ENCODE data around the gene RELL2. TPM values are rescaled to one million over a fixed set of nuclear protein-coding genes. Genes with fewer than 3 reads are reported as not detected.

The RELL2 gene
- total RNA-seq, 3 donors from 2014 or later (not counting 1 experiment from before 2014, with no cell fraction given), result 5.7 to 6.6 (median 6.1) TPM

DNA sequence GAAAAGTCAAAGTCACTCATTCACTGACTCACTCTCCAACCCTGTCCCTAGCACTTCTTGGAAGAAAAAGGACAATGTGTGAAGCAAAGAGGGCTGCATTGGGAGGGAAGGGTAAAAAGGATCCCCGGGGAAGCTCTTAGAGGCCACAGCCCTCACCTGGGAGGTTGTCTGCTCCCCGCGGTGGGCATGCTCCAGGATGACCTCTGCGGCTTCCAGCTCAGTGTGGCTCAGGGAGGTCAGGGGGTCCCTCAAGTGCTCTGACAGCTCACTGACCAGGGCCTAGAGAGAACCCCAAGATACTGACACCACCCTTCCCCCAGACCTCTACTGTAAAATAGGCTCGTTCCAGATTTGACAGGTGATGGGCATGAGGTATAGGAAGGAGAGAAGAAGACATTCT is 10.4 kb downstream of the RELL2 start:
- Mint-ChIP-seq H3K4me3 (no peak overlapping the region), H3K27ac (no peak overlapping the region), H3K4me1 (peaks cover 32 to 45% of the 10 kb centered on the region in 2 donors), H3K36me3 (peaks cover 9% of the 10 kb centered on the region), H3K9me3 (no peaks in the 10 kb centered on the region), H3K27me3 (ENCODE audit: low read depth in 2 of 2) (no peaks in the 10 kb centered on the region)
- intact Hi-C loops (cut with micrococcal nuclease), result no loop called here
- peaks cover 18% of the 10 kb centered on the region for H3K4me1 ChIP-seq (ENCODE audit: control insufficient read depth, insufficient read depth, low read length)
- no peaks in the 10 kb centered on the region for H3K9me3 ChIP-seq (ENCODE audit: control insufficient read depth, insufficient read depth, low read length)
- no peaks in the 10 kb centered on the region for H3K27me3 ChIP-seq (ENCODE audit: control insufficient read depth, insufficient read depth, low read length)
- no peak for ATAC-seq
- H3K4me3 ChIP-seq (ENCODE audit: low read length), result no peak overlapping the region
- no peak for DNase-seq
- no peak overlapping the region for H3K27ac ChIP-seq (ENCODE audit: low read length)
- 96% methylated on average over 4 of the region's 5 CpGs for WGBS (ENCODE audit: insufficient coverage)
- no peak for TF ChIP-seq CTCF (IDR thresholded peaks at IDR 0.05)
- peaks cover 26% of the 10 kb centered on the region for H3K36me3 ChIP-seq (ENCODE audit: control insufficient read depth, insufficient read depth, low read length)

GRCh38 chr5:141647851-141648250 is 11.1 kb downstream of the RELL2 start:
- no peak overlapping the region for H3K27ac ChIP-seq (ENCODE audit: low read length)
- H3K27me3 ChIP-seq (ENCODE audit: control insufficient read depth, insufficient read depth, low read length), result no peaks in the 10 kb centered on the region
- Mint-ChIP-seq H3K4me1 (peaks cover 34 to 49% of the 10 kb centered on the region in 2 donors), H3K36me3 (peaks cover 9% of the 10 kb centered on the region), H3K9me3 (no peaks in the 10 kb centered on the region), H3K4me3 (no peak overlapping the region), H3K27me3 (ENCODE audit: low read depth in 2 of 2) (no peaks in the 10 kb centered on the region), H3K27ac (no peak overlapping the region)
- intact Hi-C loops (cut with micrococcal nuclease), result no loop called here
- no peak overlapping the region for H3K4me3 ChIP-seq (ENCODE audit: low read length)
- 93% methylated on average over 3 of the region's 3 CpGs for WGBS (ENCODE audit: insufficient coverage)
- peaks cover 23% of the 10 kb centered on the region for H3K36me3 ChIP-seq (ENCODE audit: control insufficient read depth, insufficient read depth, low read length)
- ATAC-seq (no peak), DNase-seq (no peak)
- H3K4me1 ChIP-seq (ENCODE audit: control insufficient read depth, insufficient read depth, low read length), result peaks cover 18% of the 10 kb centered on the region
- no peak for TF ChIP-seq CTCF (IDR thresholded peaks at IDR 0.05)
- H3K9me3 ChIP-seq (ENCODE audit: control insufficient read depth, insufficient read depth, low read length), result no peaks in the 10 kb centered on the region

DNA sequence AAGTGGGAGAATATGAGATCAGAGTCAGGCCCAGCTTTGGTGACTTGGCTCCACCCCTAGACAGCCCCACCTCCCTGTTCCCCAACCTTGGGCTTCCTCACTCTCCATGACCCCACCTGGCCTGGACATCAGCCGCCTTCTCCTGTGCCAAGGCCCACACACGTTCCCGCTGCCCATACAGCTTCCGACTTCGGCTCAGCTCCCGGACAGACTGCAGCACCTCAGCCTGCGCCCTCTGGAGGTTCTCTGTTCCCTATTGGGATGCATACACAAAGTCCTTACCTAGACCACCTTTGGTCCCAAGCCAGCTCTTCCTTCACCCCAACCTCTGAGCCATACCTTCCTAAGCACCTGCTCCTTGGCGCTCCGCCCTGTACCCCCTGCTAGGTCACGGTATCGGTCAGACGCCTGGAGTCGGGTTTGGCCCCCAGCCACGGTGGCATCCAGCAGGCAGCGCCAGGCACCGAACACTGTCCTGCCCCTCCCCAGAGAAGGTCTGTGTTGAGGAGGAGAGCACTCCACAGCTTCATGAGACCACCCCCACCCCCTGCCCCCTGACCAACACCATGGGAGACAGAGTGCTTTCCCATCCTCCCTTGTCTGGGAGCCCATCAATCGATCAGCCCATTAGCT is 12.4 kb downstream of the RELL2 start:
- Histone ChIP-seq H3K27ac (ENCODE audit: low read length) (no peak overlapping the region), H3K4me3 (ENCODE audit: low read length) (no peak overlapping the region), H3K9me3 (ENCODE audit: control insufficient read depth, insufficient read depth, low read length) (no peaks in the 10 kb centered on the region), H3K27me3 (ENCODE audit: control insufficient read depth, insufficient read depth, low read length) (no peaks in the 10 kb centered on the region), H3K36me3 (ENCODE audit: control insufficient read depth, insufficient read depth, low read length) (peaks cover 17% of the 10 kb centered on the region), H3K4me1 (ENCODE audit: control insufficient read depth, insufficient read depth, low read length) (peaks cover 18% of the 10 kb centered on the region)
- no peak for DNase-seq
- no peak overlapping the region for H3K4me3 Mint-ChIP-seq
- H3K27me3 Mint-ChIP-seq (ENCODE audit: low read depth in 2 of 2), result no peaks in the 10 kb centered on the region
- H3K4me1 Mint-ChIP-seq, result peaks cover 34 to 49% of the 10 kb centered on the region in 2 donors
- 98% methylated on average over 17 of the region's 17 CpGs for WGBS (ENCODE audit: insufficient coverage)
- H3K36me3 Mint-ChIP-seq, result peaks cover 9% of the 10 kb centered on the region
- ATAC-seq, result no peak
- no peak for TF ChIP-seq CTCF (IDR thresholded peaks at IDR 0.05)
- H3K27ac Mint-ChIP-seq, result peak overlapping the region in 1 of 2 donors; percentile 95
- intact Hi-C loops (cut with micrococcal nuclease), result no loop called here
- H3K9me3 Mint-ChIP-seq, result no peaks in the 10 kb centered on the region

DNA sequence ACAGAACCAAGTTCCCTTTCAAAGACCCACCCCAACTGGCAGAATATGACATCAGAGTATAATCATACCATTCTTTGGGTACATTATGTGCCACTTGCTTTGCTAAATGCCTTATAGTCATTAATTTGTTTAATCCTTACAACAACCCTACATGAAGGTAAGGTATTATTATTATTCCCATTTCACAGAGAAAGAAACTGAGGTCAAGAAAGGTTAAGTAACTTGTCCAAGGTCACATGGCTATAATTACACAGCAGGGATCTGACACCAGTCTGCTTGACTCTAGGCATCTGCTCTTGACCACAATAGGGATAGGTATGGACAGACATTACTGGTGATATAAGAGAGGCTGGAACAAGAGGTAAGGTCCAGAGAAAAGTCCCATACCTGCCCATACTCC is 13.2 kb downstream of the RELL2 start:
- peaks cover 18% of the 10 kb centered on the region for H3K4me1 ChIP-seq (ENCODE audit: control insufficient read depth, insufficient read depth, low read length)
- no peak for DNase-seq
- no peaks in the 10 kb centered on the region for H3K27me3 ChIP-seq (ENCODE audit: control insufficient read depth, insufficient read depth, low read length)
- Mint-ChIP-seq H3K4me1 (peaks cover 34 to 45% of the 10 kb centered on the region in 2 donors), H3K27me3 (ENCODE audit: low read depth in 2 of 2) (no peaks in the 10 kb centered on the region), H3K4me3 (peak overlapping the region; percentile 86), H3K9me3 (no peaks in the 10 kb centered on the region), H3K36me3 (peaks cover 5% of the 10 kb centered on the region), H3K27ac (peak overlapping the region; percentile 74 to 95)
- no peaks in the 10 kb centered on the region for H3K9me3 ChIP-seq (ENCODE audit: control insufficient read depth, insufficient read depth, low read length)
- H3K36me3 ChIP-seq (ENCODE audit: control insufficient read depth, insufficient read depth, low read length), result peaks cover 15% of the 10 kb centered on the region
- intact Hi-C loops (cut with micrococcal nuclease), result no loop called here
- ATAC-seq, result no peak
- H3K27ac ChIP-seq (ENCODE audit: low read length), result no peak overlapping the region
- no peak overlapping the region for H3K4me3 ChIP-seq (ENCODE audit: low read length)
- TF ChIP-seq CTCF (IDR thresholded peaks at IDR 0.05), result no peak

All from natural killer cell (primary cell).